ENCODE measurements around the gene RFC1.

DNA sequence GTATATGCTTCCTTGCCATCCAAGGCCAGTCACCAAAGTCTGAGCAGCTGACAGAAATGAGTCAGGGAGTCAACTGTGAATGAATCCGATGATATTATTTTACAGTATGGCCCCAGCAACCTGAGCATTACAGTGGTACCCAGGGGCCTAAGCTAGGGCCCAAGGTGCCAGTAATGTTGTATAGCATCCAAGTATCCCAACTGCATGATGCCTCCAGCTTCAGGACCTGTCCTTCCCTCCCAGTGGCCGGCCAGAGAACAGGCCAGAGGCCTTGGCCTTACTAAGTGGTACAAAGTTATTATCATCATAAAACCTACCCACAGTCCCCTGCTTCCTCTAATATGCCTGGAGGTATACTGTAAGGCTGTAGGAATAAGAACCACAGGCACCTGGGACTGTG, 79.9 kb downstream of the RFC1 start:
- TF ChIP-seq EZH2phosphoT487 (IDR thresholded peaks at IDR 0.05), result no peak
- TF ChIP-seq EZH2 (IDR thresholded peaks at IDR 0.05), result no peak
- TF ChIP-seq, protein P1, sequence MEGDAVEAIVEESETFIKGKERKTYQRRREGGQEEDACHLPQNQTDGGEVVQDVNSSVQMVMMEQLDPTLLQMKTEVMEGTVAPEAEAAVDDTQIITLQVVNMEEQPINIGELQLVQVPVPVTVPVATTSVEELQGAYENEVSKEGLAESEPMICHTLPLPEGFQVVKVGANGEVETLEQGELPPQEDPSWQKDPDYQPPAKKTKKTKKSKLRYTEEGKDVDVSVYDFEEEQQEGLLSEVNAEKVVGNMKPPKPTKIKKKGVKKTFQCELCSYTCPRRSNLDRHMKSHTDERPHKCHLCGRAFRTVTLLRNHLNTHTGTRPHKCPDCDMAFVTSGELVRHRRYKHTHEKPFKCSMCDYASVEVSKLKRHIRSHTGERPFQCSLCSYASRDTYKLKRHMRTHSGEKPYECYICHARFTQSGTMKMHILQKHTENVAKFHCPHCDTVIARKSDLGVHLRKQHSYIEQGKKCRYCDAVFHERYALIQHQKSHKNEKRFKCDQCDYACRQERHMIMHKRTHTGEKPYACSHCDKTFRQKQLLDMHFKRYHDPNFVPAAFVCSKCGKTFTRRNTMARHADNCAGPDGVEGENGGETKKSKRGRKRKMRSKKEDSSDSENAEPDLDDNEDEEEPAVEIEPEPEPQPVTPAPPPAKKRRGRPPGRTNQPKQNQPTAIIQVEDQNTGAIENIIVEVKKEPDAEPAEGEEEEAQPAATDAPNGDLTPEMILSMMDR (IDR thresholded peaks at IDR 0.05), result no peak
